Measurements from ENCODE around the gene NFKBIB. TPM values are rescaled to one million over a fixed set of nuclear protein-coding genes. Genes with fewer than 3 reads are reported as not detected.

The NFKBIB gene
- total RNA-seq, 1 donor from 2014 or later, result 45.5 TPM

DNA sequence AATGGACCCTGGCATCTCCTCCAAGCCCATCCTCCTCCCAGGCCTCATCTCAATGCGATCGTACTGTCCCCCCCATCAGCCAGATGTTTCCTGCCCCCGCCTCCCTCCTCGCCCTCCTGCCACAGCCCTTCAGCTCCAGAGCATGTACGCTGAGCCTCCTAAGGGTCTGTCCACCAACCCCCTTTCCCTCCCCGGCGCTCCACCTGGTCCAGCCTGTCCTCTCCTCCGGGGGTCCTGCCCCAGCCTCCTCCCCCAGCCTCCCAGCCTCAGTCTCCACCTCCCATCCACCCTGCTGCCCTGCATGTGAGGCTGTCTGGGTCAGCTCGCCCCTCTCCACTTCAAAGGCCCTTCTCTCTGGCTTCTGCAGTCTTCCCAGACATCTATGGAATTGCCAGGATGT lies 4.8 kb upstream of the NFKBIB start:
- TF ChIP-seq, protein P1, sequence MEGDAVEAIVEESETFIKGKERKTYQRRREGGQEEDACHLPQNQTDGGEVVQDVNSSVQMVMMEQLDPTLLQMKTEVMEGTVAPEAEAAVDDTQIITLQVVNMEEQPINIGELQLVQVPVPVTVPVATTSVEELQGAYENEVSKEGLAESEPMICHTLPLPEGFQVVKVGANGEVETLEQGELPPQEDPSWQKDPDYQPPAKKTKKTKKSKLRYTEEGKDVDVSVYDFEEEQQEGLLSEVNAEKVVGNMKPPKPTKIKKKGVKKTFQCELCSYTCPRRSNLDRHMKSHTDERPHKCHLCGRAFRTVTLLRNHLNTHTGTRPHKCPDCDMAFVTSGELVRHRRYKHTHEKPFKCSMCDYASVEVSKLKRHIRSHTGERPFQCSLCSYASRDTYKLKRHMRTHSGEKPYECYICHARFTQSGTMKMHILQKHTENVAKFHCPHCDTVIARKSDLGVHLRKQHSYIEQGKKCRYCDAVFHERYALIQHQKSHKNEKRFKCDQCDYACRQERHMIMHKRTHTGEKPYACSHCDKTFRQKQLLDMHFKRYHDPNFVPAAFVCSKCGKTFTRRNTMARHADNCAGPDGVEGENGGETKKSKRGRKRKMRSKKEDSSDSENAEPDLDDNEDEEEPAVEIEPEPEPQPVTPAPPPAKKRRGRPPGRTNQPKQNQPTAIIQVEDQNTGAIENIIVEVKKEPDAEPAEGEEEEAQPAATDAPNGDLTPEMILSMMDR (IDR thresholded peaks at IDR 0.05), result no peak
- Mint-ChIP-seq H3K36me3 (ENCODE audit: low read depth) (peaks cover 17% of the 10 kb centered on the region), H3K9me3 (no peaks in the 10 kb centered on the region), H3K4me1 (peaks cover 24% of the 10 kb centered on the region), H3K27me3 (no peaks in the 10 kb centered on the region), H3K4me3 (no peak overlapping the region), H3K27ac (no peak overlapping the region)
- DNase-seq (no peak), ATAC-seq (ENCODE audit: low read depth) (no peak)
- POLR2A ChIA-PET, result interaction anchor here (0.5 to 1.1 kb wide), 3 partner anchors 26 to 252 kb away, joined by 6 to 9 read pairs (median 8); no protein-coding TSS in a partner anchor
- CTCF ChIA-PET, result no interaction called here
- intact Hi-C loops (cut with micrococcal nuclease), result loop anchor here (5.0 kb wide), 1 partner anchor 278 kb away; the partner anchor contains the start of genes EIF3K and MAP4K1

DNA sequence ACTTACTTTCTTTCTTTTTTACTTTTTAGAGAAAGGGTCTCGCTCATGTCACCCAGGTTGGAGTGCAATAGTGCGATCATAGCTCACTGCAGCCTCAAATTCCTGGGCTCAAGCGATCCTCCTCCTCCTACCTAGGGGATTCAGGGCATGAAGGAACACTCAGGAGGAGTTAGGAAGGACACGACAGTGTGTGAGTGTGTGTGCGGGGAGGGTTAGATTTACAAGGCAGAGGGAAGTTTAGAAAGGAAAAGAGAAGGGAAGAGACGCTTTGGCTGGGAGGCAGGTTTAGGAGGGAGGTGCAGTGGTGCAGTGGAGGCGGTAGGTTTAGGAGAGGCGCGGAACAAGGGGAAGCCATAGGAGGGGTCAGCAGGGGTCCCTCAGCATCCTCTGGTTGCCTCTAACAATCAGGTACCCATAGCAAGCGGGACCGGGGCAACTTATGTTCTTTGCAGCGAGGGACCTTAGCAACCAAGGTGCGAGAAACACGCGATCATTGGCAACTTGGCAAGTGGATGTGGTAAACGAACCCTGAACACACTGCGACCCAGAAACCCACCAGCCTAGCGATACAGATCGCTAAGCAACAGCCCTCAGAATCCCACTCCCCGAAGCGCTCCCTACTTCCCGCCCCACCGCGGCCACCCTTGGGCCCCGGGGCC lies 852 bp upstream of the NFKBIB start:
- CTCF ChIA-PET, result no interaction called here
- Mint-ChIP-seq H3K4me1 (peaks cover 36% of the 10 kb centered on the region), H3K9me3 (no peaks in the 10 kb centered on the region), H3K36me3 (ENCODE audit: low read depth) (peaks cover 24% of the 10 kb centered on the region), H3K27me3 (no peaks in the 10 kb centered on the region), H3K4me3 (peak overlapping the region; percentile 91), H3K27ac (peak overlapping the region; percentile 87)
- TF ChIP-seq, protein P1 (IDR thresholded peaks at IDR 0.05), result no peak
- POLR2A ChIA-PET, result interaction anchor here (2.0 kb wide), 1 partner anchor 252 kb away, joined by 5 read pairs; the partner anchor contains the start of gene ACTN4
- intact Hi-C loops (cut with micrococcal nuclease), result loop anchor here (1.0 to 5.0 kb wide), 9 partner anchors 20 to 564 kb away; partner anchors contain the start of genes CATSPERG, ECH1, EIF3K and MAP4K1
- no peak for DNase-seq
- ATAC-seq (ENCODE audit: low read depth), result no peak

DNA sequence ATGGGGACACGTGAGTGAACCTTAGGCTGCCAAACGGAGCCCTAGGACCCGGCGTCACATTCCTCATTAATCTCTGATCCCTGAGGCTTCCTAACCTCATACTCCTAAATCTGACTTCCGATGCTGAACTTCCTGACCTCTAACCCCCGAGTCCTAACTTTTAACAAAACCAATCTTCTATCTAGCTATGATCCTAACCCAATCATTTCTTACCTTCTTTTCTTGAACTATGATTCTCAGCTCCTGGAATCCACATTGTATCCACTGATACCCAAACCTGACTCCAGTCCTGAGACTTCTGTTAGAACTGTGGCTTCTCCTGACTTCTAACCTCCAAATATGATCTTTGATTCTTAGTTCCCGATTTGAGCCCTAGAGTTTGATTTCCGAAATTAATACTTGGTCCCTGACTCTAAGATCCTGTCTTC lies 447 bp downstream of the NFKBIB start:
- peaks cover 33% of the 10 kb centered on the region for H3K36me3 Mint-ChIP-seq (ENCODE audit: low read depth)
- H3K9me3 Mint-ChIP-seq, result no peaks in the 10 kb centered on the region
- intact Hi-C loops (cut with micrococcal nuclease), result no loop called here
- peak overlapping the region; percentile 87 for H3K27ac Mint-ChIP-seq
- H3K4me3 Mint-ChIP-seq, result peak overlapping the region; percentile 91
- ChIA-PET POLR2A (interaction anchor here (0.7 to 2.4 kb wide), 15 partner anchors 13 to 526 kb away, joined by 3 to 22 read pairs (median 5); partner anchors contain the start of genes ACTN4, ECH1, EIF3K and FAM98C), CTCF (interaction anchor here (1.2 to 2.4 kb wide), 6 partner anchors 13 to 498 kb away, joined by 4 to 10 read pairs (median 6); partner anchors contain the start of genes FAM98C, MRPS12 and SARS2)
- TF ChIP-seq, protein P1 (IDR thresholded peaks at IDR 0.05), result no peak
- no peaks in the 10 kb centered on the region for H3K27me3 Mint-ChIP-seq
- peaks cover 41% of the 10 kb centered on the region for H3K4me1 Mint-ChIP-seq
- DNase-seq (no peak), ATAC-seq (ENCODE audit: low read depth) (no peak)

DNA sequence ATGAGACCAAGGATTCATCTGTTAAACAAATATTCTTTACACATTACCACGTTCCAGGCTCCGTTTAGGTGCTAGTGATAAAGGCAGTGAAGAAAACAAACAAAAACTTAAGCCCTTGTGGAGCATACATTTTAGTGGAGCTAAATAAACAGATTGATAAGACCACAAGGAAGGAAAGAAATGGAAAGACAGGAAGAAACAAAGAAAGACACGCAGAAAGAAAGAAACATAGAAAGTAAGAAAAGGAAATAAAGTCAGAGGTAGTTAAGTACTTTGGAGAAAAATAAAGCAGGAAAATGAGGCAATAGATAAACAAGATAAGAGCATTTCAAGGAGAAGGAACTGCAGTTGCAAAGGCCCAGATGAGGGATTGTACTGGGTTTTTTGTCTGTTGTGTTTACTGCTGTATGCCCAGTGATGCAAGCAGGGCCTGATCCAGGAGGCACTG lies 998 bp downstream of the NFKBIB start:
- peaks cover 41% of the 10 kb centered on the region for H3K4me1 Mint-ChIP-seq
- TF ChIP-seq, protein P1 (IDR thresholded peaks at IDR 0.05), result no peak
- H3K27me3 Mint-ChIP-seq, result no peaks in the 10 kb centered on the region
- DNase-seq, result no peak
- ChIA-PET POLR2A (interaction anchor here (1.0 to 2.4 kb wide), 12 partner anchors 14 to 498 kb away, joined by 3 to 22 read pairs (median 8); partner anchors contain the start of genes ACTN4, ECH1, FAM98C and MRPS12), CTCF (interaction anchor here (0.6 to 2.4 kb wide), 8 partner anchors 13 to 498 kb away, joined by 3 to 10 read pairs (median 6); partner anchors contain the start of genes FAM98C, MRPS12, RINL and SARS2)
- no peak for ATAC-seq (ENCODE audit: low read depth)
- intact Hi-C loops (cut with micrococcal nuclease), result no loop called here
- H3K27ac Mint-ChIP-seq, result peak overlapping the region; percentile 87
- peak overlapping the region; percentile 91 for H3K4me3 Mint-ChIP-seq
- no peaks in the 10 kb centered on the region for H3K9me3 Mint-ChIP-seq
- H3K36me3 Mint-ChIP-seq (ENCODE audit: low read depth), result peaks cover 36% of the 10 kb centered on the region

DNA sequence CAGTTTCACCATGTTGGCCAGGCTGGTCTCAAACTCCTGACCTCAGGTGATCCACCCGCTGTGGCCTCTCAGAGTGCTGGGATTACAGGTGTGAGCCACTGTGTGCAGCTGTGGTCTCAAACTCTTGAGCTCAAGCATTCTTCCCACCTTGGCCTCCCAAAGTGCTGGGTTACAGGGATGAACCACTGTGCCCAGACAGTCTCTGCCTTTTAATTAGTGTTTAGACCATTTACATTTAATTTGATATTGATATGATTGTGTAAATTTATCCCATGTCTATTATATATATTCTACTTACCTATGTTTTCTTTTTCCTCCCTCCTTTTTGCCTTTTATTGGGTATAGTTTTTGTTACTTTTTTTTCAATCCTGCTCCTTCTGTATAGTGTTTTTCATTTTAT lies 1.9 kb downstream of the NFKBIB start:
- peaks cover 39% of the 10 kb centered on the region for H3K4me1 Mint-ChIP-seq
- H3K4me3 Mint-ChIP-seq, result peak overlapping the region; percentile 29
- ATAC-seq (ENCODE audit: low read depth), result no peak
- ChIA-PET POLR2A (interaction anchor here (1.1 to 2.4 kb wide), 2 partner anchors 24 to 499 kb away, joined by 4 to 20 read pairs; partner anchors contain the start of genes FAM98C and RINL), CTCF (interaction anchor here (2.4 kb wide), 1 partner anchor 29 kb away, joined by 10 read pairs; the partner anchor contains the start of genes MRPS12 and SARS2)
- TF ChIP-seq, protein P1 (IDR thresholded peaks at IDR 0.05), result no peak
- H3K27me3 Mint-ChIP-seq, result no peaks in the 10 kb centered on the region
- peaks cover 41% of the 10 kb centered on the region for H3K36me3 Mint-ChIP-seq (ENCODE audit: low read depth)
- intact Hi-C loops (cut with micrococcal nuclease), result no loop called here
- no peak overlapping the region for H3K27ac Mint-ChIP-seq
- no peak for DNase-seq
- H3K9me3 Mint-ChIP-seq, result no peaks in the 10 kb centered on the region

All from activated B cell treated with CpG ODN at 0.5 μM for 24 hours (primary cell).